SK-N-MC (cell line): ENCODE measurements around the gene COPS7A.

Experiments used
- EZH2 ChIP-seq: fragments of 200-600 bp; sonication (generic); IDR thresholded peaks from one replicate; pipeline ENCODE4 v1.6.1; 2017; ENCODE audit warnings: antibody characterized with exemption
- FOXP2 ChIP-seq: optimal IDR thresholded peaks from 2 replicates; pipeline ENCODE3; 2011; ENCODE audit warnings: mild to moderate bottlenecking, moderate library complexity; ENCODE audit not compliant: insufficient read depth; ENCODE audit errors: extremely low read length, control extremely low read depth
- POLR2AphosphoS5 ChIP-seq: IDR thresholded peaks from 2 replicates; pipeline ENCODE4 v1.6.1; 2012; ENCODE audit warnings: mild to moderate bottlenecking, low read depth, low read length, borderline replicate concordance

DNA sequence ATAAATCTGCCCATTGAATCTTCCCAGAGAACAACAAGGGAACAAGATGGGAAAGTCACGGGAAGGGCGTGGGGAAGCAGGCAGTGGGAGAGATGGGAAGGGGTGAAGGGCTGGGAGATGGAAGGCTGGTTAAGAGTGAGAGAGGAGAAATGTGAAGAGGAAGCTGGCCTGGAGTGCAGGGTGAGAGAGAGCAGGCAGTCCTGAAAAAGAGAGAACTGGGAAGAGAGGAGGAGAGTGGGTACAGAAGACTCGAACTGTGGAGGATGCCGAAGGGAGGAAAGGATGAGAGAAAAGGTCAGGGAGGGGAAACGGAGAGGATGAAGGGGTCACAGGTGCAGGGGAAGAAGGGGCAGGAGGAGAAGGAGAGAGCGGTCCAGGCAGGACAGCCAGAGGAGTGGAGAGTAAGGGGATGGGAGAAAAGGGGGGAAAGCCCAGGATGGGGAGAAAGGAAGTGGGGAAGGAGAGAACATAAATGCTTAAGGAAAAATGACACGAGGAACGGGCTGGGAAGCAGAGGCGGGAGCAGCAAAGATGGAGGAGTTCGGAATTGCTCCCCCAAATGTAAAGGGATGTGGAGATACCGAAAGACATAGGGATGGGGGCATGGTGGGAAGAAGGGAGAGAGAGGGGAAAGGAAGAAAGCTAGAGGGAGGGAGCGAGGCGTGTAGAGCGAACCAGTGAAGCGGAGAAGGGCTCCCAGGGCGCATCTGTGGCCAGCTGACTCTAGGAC is 24.4 kb upstream of the COPS7A start:
- TF ChIP-seq POLR2AphosphoS5 = no peak
- TF ChIP-seq EZH2 = no peak
- TF ChIP-seq FOXP2 = no peak
